Parathyroid adenoma (tissue), 2 donors: Measurements from ENCODE around the gene PIH1D1.
A peak's percentile ranks its signal among the peaks of the same experiment; 100 is the strongest.
"Not testable (repeated sequence)": the region's sequence is repeated elsewhere in the genome, so short reads cannot be mapped to it uniquely, and the experiment has no call there.

Experiments used
- H2AFZ ChIP-seq: fragments of 300-600 bp; sonication (generic); one replicate; pipeline ENCODE4 v1.7.0; 2017; ENCODE audit warnings: antibody characterized with exemption, mild to moderate bottlenecking
- H3K27ac ChIP-seq: fragments of 300-600 bp; sonication (generic); one replicate; pipeline ENCODE4 v1.7.0; 2017
- H3K27me3 ChIP-seq: fragments of 300-600 bp; sonication (generic); one replicate; pipeline ENCODE4 v1.7.0; 2017; ENCODE audit warnings: low read length; ENCODE audit not compliant: control insufficient read depth, insufficient read depth
- H3K36me3 ChIP-seq: fragments of 300-600 bp; sonication (generic); one replicate; pipeline ENCODE4 v1.7.0; 2017; ENCODE audit warnings: low read length; ENCODE audit not compliant: control insufficient read depth, insufficient read depth
- H3K4me1 ChIP-seq: fragments of 300-600 bp; sonication (generic); one replicate; pipeline ENCODE4 v1.7.0; 2017; ENCODE audit warnings: control low read depth
- H3K4me2 ChIP-seq: fragments of 300-600 bp; sonication (generic); one replicate; pipeline ENCODE4 v1.7.0; 2017; ENCODE audit warnings: low read length
- H3K4me3 ChIP-seq: fragments of 300-600 bp; sonication (generic); one replicate; pipeline ENCODE4 v1.7.0; 2017; ENCODE audit warnings: low read depth, low read length
- H3K79me2 ChIP-seq: fragments of 300-600 bp; sonication (generic); one replicate; pipeline ENCODE4 v1.7.0; 2017; ENCODE audit warnings: control low read depth
- H3K9ac ChIP-seq: fragments of 300-600 bp; sonication (generic); one replicate; pipeline ENCODE4 v1.7.0; 2017; ENCODE audit warnings: mild to moderate bottlenecking
- H3K9me3 ChIP-seq: fragments of 300-600 bp; sonication (generic); one replicate; pipeline ENCODE4 v1.7.0; 2017; ENCODE audit warnings: low read length; ENCODE audit not compliant: control insufficient read depth
- TF ChIP-seq, protein P1 (sequence below): fragments of 300-600 bp; sonication (generic); IDR thresholded peaks from one replicate; pipeline ENCODE4 v1.7.0; 2017; ENCODE audit warnings: antibody characterized with exemption, mild to moderate bottlenecking
- donor health status: primary hyperparathyroidism.

PIH1D1 gene

DNA sequence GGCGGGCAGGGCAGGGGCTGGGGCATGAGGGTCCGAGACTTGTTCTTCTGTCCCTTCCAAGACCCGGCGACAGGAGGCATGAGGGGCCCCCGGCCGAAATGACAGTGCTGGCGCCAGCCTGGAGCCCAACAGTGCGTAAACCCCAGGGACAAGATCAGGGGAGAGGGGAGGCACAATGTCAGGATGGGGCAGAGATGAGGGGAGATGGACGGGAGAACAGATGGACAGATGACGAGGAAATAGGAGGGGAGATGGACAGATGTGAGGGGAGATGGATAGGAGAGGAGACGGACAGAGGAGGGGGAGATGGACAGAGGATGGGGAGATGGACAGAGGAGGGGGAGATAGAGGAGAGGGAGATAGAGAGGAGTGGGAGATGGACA, 22.9 kb upstream of the PIH1D1 start:
- Histone ChIP-seq H2AFZ (peak overlapping the region; percentile 79), H3K27me3 (no peaks in the 10 kb centered on the region), H3K4me1 (peaks cover 4% of the 10 kb centered on the region), H3K9ac (no peak overlapping the region), H3K79me2 (no peaks in the 10 kb centered on the region), H3K27ac (peak overlapping the region; percentile 42), H3K9me3 (no peaks in the 10 kb centered on the region), H3K4me3 (peak overlapping the region; percentile 99), H3K4me2 (peak overlapping the region; percentile 99), H3K36me3 (no peaks in the 10 kb centered on the region)
- TF ChIP-seq, protein P1, sequence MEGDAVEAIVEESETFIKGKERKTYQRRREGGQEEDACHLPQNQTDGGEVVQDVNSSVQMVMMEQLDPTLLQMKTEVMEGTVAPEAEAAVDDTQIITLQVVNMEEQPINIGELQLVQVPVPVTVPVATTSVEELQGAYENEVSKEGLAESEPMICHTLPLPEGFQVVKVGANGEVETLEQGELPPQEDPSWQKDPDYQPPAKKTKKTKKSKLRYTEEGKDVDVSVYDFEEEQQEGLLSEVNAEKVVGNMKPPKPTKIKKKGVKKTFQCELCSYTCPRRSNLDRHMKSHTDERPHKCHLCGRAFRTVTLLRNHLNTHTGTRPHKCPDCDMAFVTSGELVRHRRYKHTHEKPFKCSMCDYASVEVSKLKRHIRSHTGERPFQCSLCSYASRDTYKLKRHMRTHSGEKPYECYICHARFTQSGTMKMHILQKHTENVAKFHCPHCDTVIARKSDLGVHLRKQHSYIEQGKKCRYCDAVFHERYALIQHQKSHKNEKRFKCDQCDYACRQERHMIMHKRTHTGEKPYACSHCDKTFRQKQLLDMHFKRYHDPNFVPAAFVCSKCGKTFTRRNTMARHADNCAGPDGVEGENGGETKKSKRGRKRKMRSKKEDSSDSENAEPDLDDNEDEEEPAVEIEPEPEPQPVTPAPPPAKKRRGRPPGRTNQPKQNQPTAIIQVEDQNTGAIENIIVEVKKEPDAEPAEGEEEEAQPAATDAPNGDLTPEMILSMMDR, result no peak

DNA sequence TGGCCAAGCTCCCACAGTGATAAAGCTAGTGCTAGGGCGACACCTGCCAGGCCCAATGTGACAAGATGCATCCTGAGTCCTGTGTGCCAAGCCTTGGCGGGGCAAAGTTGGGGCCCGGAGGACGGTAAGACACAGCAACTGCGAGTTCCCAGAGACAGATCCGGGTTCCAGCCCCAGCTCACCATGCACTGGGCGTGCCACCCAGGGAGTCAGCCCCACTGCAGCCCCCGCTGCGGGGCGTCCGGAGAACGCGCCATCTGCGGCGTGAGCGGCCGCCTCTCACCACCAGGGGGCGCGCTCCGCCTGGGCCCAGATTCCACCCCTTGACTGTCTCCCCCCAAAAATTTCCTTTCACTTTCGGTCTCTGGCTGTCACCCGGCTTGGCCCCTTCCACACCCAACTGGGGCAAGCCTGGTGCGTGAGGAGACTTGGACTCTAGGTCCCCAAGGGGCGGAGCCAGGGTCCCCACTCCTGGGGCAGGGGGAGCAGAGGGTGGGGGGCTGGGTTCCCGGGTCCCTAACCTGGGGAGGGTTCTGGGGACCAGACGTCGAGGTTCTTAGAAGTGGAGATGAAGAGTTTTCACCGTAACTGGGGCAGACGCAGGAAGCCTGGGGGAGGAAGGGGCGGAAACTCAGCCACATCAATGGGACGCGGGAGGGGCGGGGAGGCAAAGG, 22.4 kb upstream of the PIH1D1 start, which contains the start of gene FLT3LG:
FLT3LG (plus strand) TSS at position 348 of the 674 bp plus-strand sequence. CDS start 425 bp downstream, outside the sequence.
- no peaks in the 10 kb centered on the region for H3K79me2 ChIP-seq
- H3K4me3 ChIP-seq, result peak within 1 kb of the TSS; percentile 99
- peak within 1 kb of the TSS; percentile 42 for H3K27ac ChIP-seq
- peak within 1 kb of the TSS; percentile 79 for H2AFZ ChIP-seq
- H3K36me3 ChIP-seq, result no peaks in the 10 kb centered on the region
- H3K9me3 ChIP-seq, result no peaks in the 10 kb centered on the region
- TF ChIP-seq, protein P1, result peak; percentile 99
- H3K4me2 ChIP-seq, result peak within 1 kb of the TSS; percentile 99
- H3K27me3 ChIP-seq, result no peaks in the 10 kb centered on the region
- peaks cover 4% of the 10 kb centered on the region for H3K4me1 ChIP-seq
- H3K9ac ChIP-seq, result peak within 1 kb of the TSS; percentile 25

DNA sequence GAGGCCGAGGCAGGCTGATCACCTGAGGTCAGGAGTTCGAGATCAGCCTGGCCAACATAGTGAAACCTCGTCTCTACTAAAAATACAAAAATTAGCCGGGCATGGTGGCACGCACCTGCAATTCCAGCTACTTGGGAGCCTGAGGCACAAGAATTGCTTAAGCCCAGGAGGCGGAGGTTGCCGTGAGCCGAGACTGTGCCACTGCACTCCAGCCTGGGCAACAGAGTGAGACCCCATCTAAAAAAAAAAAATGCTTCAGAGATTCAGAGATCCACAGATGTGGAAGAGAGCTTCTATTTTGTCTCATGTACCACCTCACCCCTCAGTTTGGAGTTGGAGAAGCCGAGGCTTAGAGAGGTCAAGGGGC, 21.9 kb upstream of the PIH1D1 start:
- Histone ChIP-seq H3K4me2 (peak overlapping the region; percentile 99), H3K4me3 (peak overlapping the region; percentile 99), H2AFZ (peak overlapping the region; percentile 79)
- not testable (repeated sequence) for H3K27ac ChIP-seq, H3K9ac ChIP-seq, H3K79me2 ChIP-seq, H3K27me3 ChIP-seq, H3K4me1 ChIP-seq, H3K9me3 ChIP-seq, H3K36me3 ChIP-seq

DNA sequence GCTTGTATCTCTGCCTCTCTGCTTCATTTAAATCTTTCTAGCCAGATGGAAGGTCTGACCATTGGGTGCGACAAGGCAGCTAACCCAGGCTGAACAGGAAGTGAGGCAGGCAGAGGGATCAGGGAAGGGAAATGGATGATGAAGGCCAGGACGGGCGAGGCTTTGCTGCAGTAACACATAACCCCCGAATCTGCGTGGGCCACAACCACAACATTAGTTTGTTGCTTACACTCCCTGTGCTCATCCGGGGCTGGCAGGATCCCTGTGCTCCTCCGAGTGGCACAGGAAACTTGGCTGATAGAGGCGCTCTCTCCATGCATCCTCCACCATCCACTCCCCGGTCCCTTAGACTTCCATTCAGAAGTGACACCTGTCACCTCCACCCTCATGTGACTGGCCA, 21.3 kb upstream of the PIH1D1 start:
- H3K79me2 ChIP-seq, result no peaks in the 10 kb centered on the region
- no peaks in the 10 kb centered on the region for H3K9me3 ChIP-seq
- H3K4me1 ChIP-seq, result peaks cover 4% of the 10 kb centered on the region
- H3K27me3 ChIP-seq, result no peaks in the 10 kb centered on the region
- H3K4me2 ChIP-seq, result no peak overlapping the region
- H3K27ac ChIP-seq, result no peak overlapping the region
- no peak overlapping the region for H3K4me3 ChIP-seq
- H2AFZ ChIP-seq, result no peak overlapping the region
- no peaks in the 10 kb centered on the region for H3K36me3 ChIP-seq
- TF ChIP-seq, protein P1, result no peak
- no peak overlapping the region for H3K9ac ChIP-seq

DNA sequence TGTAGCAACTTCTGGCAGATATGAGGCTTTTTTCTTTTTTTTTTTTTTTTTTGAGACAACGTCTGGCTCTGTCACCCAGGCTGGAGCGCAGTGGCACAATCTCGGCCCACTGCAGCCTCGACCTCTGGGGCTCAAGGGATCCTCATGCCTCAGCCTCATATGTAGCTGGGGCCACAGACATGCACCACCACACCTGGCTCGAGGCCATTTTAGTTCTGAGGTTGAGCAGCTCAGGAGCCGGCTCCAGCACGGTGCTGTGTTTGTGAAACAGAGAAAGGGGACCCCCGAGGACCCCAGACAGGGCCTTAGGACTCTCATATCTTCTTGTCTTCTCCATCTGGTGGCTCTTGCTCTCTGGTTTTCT, 19.0 kb upstream of the PIH1D1 start:
- TF ChIP-seq, protein P1, result no peak

More for the DNA sequence above, 19.0 kb upstream of the PIH1D1 start:
- Histone ChIP-seq H2AFZ (no peak overlapping the region), H3K4me3 (no peak overlapping the region), H3K9me3 (no peaks in the 10 kb centered on the region), H3K27ac (no peak overlapping the region), H3K4me2 (no peak overlapping the region), H3K4me1 (peaks cover 4% of the 10 kb centered on the region), H3K27me3 (no peaks in the 10 kb centered on the region), H3K9ac (no peak overlapping the region), H3K36me3 (no peaks in the 10 kb centered on the region), H3K79me2 (no peaks in the 10 kb centered on the region)
